Prostate gland (tissue), 2 donors: ENCODE measurements around the gene FZD10. TPM values are rescaled to one million over a fixed set of nuclear protein-coding genes. Genes with fewer than 3 reads are reported as not detected.

Source experiments
- DNase-seq: peaks from one replicate; pipeline ENCODE4 v3.0.0-alpha.2; 2019; ENCODE audit warnings: low spot score
- H3K27ac ChIP-seq, 2 donors: fragments of 200-600 bp; sonication (generic); 2 replicates each; pipeline ENCODE4 v1.5.1; 2017 to 2019
- H3K27me3 ChIP-seq: fragments of 200-600 bp; sonication (generic); replicated peaks from 2 replicates; pipeline ENCODE4 v1.5.1; 2019; ENCODE audit not compliant: insufficient read depth
- H3K36me3 ChIP-seq, 2 donors: fragments of 200-600 bp; sonication (generic); 1 replicate in 1 of 2; 2 replicates in 1 of 2; pipeline versions ENCODE4 v1.5.1 to v1.8.1; 2017 to 2019
- H3K4me1 ChIP-seq: fragments of 200-600 bp; sonication (generic); replicated peaks from 2 replicates; pipeline ENCODE4 v1.5.1; 2019
- H3K4me3 ChIP-seq, 2 donors: fragments of 200-600 bp; sonication (generic); 2 replicates each; pipeline ENCODE4 v1.5.1; 2017 to 2019
- H3K9me3 ChIP-seq: fragments of 200-600 bp; sonication (generic); 2 replicates; pipeline ENCODE4 v1.5.1; 2017
- POLR2A ChIP-seq: fragments of 450-650 bp; IDR thresholded peaks from one replicate; pipeline ENCODE4 v1.6.1; 2016; ENCODE audit warnings: antibody characterized with exemption, mild to moderate bottlenecking
- POLR2AphosphoS5 ChIP-seq: sonication (generic); formaldehyde crosslinking; IDR thresholded peaks from one replicate; pipeline ENCODE4 v1.6.1; 2017; ENCODE audit warnings: antibody characterized with exemption
- WGBS: methylation state at CpG from one replicate; pipeline ENCODE4 v1.1.5; 2018; 5-methylcytosine and 5-hydroxymethylcytosine counted together
- intact Hi-C: fragments of 100-400 bp; cut with DNase I; formaldehyde crosslinking; loops from one replicate; pipeline ENCODE4 v1.14.2; 2022
- total RNA-seq, 2 donors: library from RNA; depleted of rRNA; stranded (reverse); fragments of >200 nt; gene quantifications; one replicate each; pipeline ENCODE4 v1.1.0, GENCODE V29; 2016
- TF ChIP-seq, protein P1 (sequence below), 4 experiments: fragments of 200-600 bp in 2 of 4; fragments of 450-650 bp in 2 of 4; sonication (generic) in 2 of 4; IDR thresholded peaks; 1 replicate in 3 of 4; 2 replicates in 1 of 4; pipeline ENCODE4 v1.5.1; 2016 to 2019; ENCODE audit warnings: antibody characterized with exemption in 4 of 4, mild to moderate bottlenecking in 2 of 4, moderate library complexity in 2 of 4

The FZD10 gene
- total RNA-seq, 2 donors from 2014 or later: 1.5 to 11.8 TPM

DNA sequence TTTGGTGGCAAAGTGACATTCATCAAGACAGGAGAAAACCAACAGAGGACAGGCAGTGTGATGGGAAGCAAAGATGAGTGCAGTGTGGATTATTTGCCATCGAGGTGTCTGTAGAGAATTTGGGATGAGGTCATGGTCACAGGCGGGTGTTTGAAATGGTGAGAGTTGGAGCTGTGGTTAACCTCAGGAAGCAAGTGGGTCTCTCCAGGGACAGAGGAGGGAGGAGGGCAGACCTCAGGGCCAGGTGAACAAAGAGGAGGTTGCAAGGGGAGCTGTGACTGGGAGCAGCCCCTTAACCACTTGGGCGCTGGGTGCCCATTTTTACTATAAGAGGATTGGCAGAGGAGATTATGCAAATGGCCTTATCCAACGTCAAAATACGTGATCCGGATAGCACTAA is 7.0 kb downstream of the FZD10 start:
- no peaks in the 10 kb centered on the region for H3K36me3 ChIP-seq
- H3K9me3 ChIP-seq: no peaks in the 10 kb centered on the region
- DNase-seq: no peak
- TF ChIP-seq, protein P1, sequence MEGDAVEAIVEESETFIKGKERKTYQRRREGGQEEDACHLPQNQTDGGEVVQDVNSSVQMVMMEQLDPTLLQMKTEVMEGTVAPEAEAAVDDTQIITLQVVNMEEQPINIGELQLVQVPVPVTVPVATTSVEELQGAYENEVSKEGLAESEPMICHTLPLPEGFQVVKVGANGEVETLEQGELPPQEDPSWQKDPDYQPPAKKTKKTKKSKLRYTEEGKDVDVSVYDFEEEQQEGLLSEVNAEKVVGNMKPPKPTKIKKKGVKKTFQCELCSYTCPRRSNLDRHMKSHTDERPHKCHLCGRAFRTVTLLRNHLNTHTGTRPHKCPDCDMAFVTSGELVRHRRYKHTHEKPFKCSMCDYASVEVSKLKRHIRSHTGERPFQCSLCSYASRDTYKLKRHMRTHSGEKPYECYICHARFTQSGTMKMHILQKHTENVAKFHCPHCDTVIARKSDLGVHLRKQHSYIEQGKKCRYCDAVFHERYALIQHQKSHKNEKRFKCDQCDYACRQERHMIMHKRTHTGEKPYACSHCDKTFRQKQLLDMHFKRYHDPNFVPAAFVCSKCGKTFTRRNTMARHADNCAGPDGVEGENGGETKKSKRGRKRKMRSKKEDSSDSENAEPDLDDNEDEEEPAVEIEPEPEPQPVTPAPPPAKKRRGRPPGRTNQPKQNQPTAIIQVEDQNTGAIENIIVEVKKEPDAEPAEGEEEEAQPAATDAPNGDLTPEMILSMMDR (IDR thresholded peaks at IDR 0.05): no peak
- intact Hi-C loops: no loop called here
- H3K27ac ChIP-seq: no peak overlapping the region
- no peak overlapping the region for H3K4me3 ChIP-seq
- H3K4me1 ChIP-seq: no peaks in the 10 kb centered on the region
- H3K27me3 ChIP-seq: peaks cover 2% of the 10 kb centered on the region
- WGBS: 61% methylated on average over 6 of the region's 6 CpGs

DNA sequence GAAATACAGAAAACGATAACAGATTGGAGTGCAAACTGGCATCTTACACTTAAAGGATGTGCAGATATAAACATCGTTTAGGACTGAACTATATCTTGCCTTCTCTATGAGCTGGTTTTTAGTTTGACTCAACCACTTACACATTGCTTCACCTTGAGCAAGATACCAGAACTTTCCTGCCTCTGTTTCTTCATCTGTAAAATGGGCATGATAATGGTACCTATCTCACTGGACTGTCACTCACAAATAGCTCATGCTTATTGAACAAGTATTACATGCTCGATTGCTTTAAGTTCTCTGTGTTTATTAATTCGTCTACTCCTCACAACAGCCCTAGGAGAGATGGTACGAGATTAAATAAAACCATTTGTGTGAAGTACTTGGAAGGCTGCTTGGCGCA is 7.7 kb downstream of the FZD10 start:
- no peak overlapping the region for H3K4me3 ChIP-seq
- H3K4me1 ChIP-seq: no peaks in the 10 kb centered on the region
- H3K36me3 ChIP-seq: no peaks in the 10 kb centered on the region
- intact Hi-C loops: no loop called here
- no peak for DNase-seq
- 66% methylated on average over 6 of the region's 6 CpGs for WGBS
- TF ChIP-seq POLR2A (no peak), POLR2AphosphoS5 (no peak)
- TF ChIP-seq, protein P1 (IDR thresholded peaks at IDR 0.05): no peak
- no peak overlapping the region for H3K27ac ChIP-seq
- peaks cover 2% of the 10 kb centered on the region for H3K27me3 ChIP-seq
- no peaks in the 10 kb centered on the region for H3K9me3 ChIP-seq

DNA sequence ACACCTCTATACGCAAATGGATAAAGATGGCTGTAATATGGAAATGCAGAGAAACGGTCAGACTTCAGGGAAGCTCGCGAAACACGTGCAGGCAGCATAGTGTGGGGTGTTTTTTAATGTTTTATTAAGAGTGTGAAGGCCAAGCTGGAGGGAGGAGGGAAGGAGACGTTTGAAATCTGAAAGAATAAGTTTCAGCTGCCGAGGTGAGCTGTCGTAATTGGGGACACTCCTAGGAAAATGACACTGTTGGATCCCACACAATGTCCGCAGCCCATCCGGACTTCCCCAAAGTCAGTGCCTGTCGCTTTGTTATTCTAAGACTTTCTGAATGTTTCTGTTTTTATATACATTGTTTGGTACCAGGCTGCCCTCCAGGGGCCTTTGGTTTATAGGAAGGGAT is 8.3 kb downstream of the FZD10 start:
- peaks cover 2% of the 10 kb centered on the region for H3K27me3 ChIP-seq
- H3K4me3 ChIP-seq: no peak overlapping the region
- no peaks in the 10 kb centered on the region for H3K4me1 ChIP-seq
- H3K27ac ChIP-seq: no peak overlapping the region
- WGBS: 45% methylated on average over 11 of the region's 11 CpGs
- no peaks in the 10 kb centered on the region for H3K36me3 ChIP-seq
- DNase-seq: no peak
- H3K9me3 ChIP-seq: no peaks in the 10 kb centered on the region
- intact Hi-C loops: no loop called here
- TF ChIP-seq POLR2A: no peak
- TF ChIP-seq, protein P1 (IDR thresholded peaks at IDR 0.05): no peak
- no peak for TF ChIP-seq POLR2AphosphoS5

DNA sequence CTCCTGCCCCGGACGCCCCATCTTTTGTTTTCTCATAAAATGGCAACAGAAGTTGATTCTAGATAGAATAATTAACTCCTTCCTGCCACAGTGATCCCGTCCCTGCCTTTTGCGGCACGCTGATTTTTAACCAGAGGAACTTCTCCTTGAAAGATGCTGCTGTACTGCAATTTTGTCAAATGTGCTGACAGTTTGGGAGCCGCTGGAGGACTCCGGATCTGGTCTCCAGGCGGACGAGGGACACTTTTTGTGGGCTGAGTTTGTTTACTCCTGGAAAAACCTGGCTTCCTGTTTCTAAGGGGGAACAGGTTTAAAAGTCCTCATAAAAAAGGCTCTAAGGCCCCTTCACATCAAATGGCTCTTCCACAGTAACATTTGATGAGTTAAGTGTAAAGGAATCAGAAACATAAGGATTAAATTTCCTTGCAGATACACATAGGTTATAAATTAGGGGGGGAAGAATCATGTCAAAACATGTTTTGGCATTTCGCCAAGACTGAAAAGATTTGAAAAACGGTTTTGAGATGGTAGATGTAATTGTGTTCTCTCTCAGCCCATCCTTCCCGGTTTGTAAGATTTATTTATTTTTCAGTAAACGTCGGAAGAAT is 15.5 kb downstream of the FZD10 start:
- no peak for DNase-seq
- TF ChIP-seq POLR2A: no peak
- TF ChIP-seq, protein P1 (IDR thresholded peaks at IDR 0.05): no peak
- no peak for TF ChIP-seq POLR2AphosphoS5
- WGBS: 11% methylated on average over 14 of the region's 14 CpGs
- Histone ChIP-seq H3K4me3 (no peak overlapping the region), H3K9me3 (no peaks in the 10 kb centered on the region), H3K27me3 (peaks cover 5% of the 10 kb centered on the region), H3K36me3 (no peaks in the 10 kb centered on the region), H3K4me1 (no peaks in the 10 kb centered on the region), H3K27ac (no peak overlapping the region)
- intact Hi-C loops: no loop called here

DNA sequence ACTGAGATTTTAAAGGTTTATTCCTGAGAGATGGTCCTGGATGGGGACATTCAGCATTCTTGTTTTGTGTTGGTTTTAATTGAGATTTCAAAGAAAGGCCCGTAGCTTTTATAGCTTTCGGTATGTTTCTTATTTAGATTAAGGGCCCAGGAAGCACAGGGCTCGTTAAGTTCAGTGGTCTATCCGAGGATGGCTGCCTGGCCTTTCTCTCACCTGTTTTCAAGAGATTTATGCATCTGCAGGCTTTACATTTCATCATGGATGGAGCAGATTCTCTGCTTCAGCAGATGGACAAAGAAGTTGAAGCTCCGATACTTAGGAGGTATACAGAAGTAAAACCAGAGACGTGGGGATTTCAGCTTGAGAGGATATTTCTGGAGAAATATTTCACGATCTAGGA is 16.0 kb downstream of the FZD10 start:
- intact Hi-C loops: no loop called here
- DNase-seq: no peak
- TF ChIP-seq POLR2A (no peak), POLR2AphosphoS5 (no peak)
- TF ChIP-seq, protein P1 (IDR thresholded peaks at IDR 0.05): no peak
- Histone ChIP-seq H3K9me3 (no peaks in the 10 kb centered on the region), H3K4me1 (no peaks in the 10 kb centered on the region), H3K27me3 (peaks cover 5% of the 10 kb centered on the region), H3K27ac (no peak overlapping the region), H3K36me3 (no peaks in the 10 kb centered on the region), H3K4me3 (no peak overlapping the region)
- WGBS: 45% methylated on average over 7 of the region's 7 CpGs
